IMR-90 (cell line): ENCODE results near the gene ADCK1.

Experiments used
- BHLHE40 ChIP-seq: fragments of 150-350 bp; IDR thresholded peaks from 2 replicates; pipeline ENCODE4 v1.6.1; 2016; ENCODE audit warnings: mild to moderate bottlenecking, low read depth, low read length
- CEBPB ChIP-seq: IDR thresholded peaks from 2 replicates; pipeline ENCODE4 v1.6.1; 2012; ENCODE audit warnings: low read depth, low read length, improper control_type of control experiment
- CTCF ChIP-seq: conservative IDR thresholded peaks from 2 replicates; pipeline ENCODE4 v1.5.1; 2012; ENCODE audit warnings: mild to moderate bottlenecking, low read depth, low read length, improper control_type of control experiment
- FOS ChIP-seq: fragments of 150-350 bp; IDR thresholded peaks from 2 replicates; pipeline ENCODE4 v1.6.1; 2016; ENCODE audit warnings: low read depth, low read length
- MAZ ChIP-seq: IDR thresholded peaks from 2 replicates; pipeline ENCODE4 v1.6.1; 2012; ENCODE audit warnings: low read depth, mild to moderate bottlenecking, low read length, improper control_type of control experiment, moderate library complexity, borderline replicate concordance
- MXI1 ChIP-seq: IDR thresholded peaks from 2 replicates; pipeline ENCODE4 v1.6.1; 2012; ENCODE audit warnings: low read depth, mild to moderate bottlenecking, low read length, moderate library complexity, borderline replicate concordance
- NFE2L2 ChIP-seq: fragments of 150-350 bp; IDR thresholded peaks from 2 replicates; pipeline ENCODE4 v1.6.1; 2016; ENCODE audit warnings: low read depth, mild to moderate bottlenecking, low read length
- POLR2A ChIP-seq: IDR thresholded peaks from 2 replicates; pipeline ENCODE4 v1.6.1; 2012; ENCODE audit warnings: mild to moderate bottlenecking, low read depth, low read length
- RAD21 ChIP-seq: IDR thresholded peaks from 2 replicates; pipeline ENCODE4 v1.6.1; 2012; ENCODE audit warnings: low read length, improper control_type of control experiment
- RCOR1 ChIP-seq: IDR thresholded peaks from 2 replicates; pipeline ENCODE4 v1.6.1; 2012; ENCODE audit warnings: mild to moderate bottlenecking, low read length, improper control_type of control experiment; ENCODE audit not compliant: insufficient replicate concordance
- RFX5 ChIP-seq: IDR thresholded peaks from 2 replicates; pipeline ENCODE4 v1.8.0; 2012; ENCODE audit warnings: low read depth, mild to moderate bottlenecking, low read length, moderate library complexity
- USF2 ChIP-seq: fragments of 150-350 bp; IDR thresholded peaks from 2 replicates; pipeline ENCODE4 v1.6.1; 2017; ENCODE audit warnings: mild to moderate bottlenecking, antibody characterized with exemption, low read length, low read depth
- TF ChIP-seq, protein P1 (sequence below): fragments of 150-350 bp; IDR thresholded peaks from 2 replicates; pipeline ENCODE4 v1.6.1; 2016; ENCODE audit warnings: low read depth, mild to moderate bottlenecking, low read length, moderate library complexity, borderline replicate concordance

- no peak for TF ChIP-seq BHLHE40
- TF ChIP-seq CTCF, result no peak
- TF ChIP-seq USF2, result no peak
- no peak for TF ChIP-seq POLR2A
- no peak for TF ChIP-seq MAZ
- no peak for TF ChIP-seq RAD21
- no peak for TF ChIP-seq RFX5
- no peak for TF ChIP-seq MXI1
- TF ChIP-seq RCOR1, result no peak
- no peak for TF ChIP-seq FOS
- TF ChIP-seq NFE2L2, result no peak
- TF ChIP-seq, protein P1, sequence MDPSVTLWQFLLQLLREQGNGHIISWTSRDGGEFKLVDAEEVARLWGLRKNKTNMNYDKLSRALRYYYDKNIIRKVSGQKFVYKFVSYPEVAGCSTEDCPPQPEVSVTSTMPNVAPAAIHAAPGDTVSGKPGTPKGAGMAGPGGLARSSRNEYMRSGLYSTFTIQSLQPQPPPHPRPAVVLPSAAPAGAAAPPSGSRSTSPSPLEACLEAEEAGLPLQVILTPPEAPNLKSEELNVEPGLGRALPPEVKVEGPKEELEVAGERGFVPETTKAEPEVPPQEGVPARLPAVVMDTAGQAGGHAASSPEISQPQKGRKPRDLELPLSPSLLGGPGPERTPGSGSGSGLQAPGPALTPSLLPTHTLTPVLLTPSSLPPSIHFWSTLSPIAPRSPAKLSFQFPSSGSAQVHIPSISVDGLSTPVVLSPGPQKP, result no peak
- TF ChIP-seq CEBPB, result no peak
Observed at GRCh38 chr14:77917491-77918201, 117.7 kb downstream of the ADCK1 start.
